Measurements from ENCODE around the gene GJB1.

GRCh38 chrX:71181558-71181909, 41.5 kb upstream of the GJB1 start:
- no peak for TF ChIP-seq POLR2AphosphoS5 (IDR thresholded peaks at IDR 0.05; ENCODE audit: borderline replicate concordance, low read depth, low read length)
- no peak for TF ChIP-seq EZH2 (IDR thresholded peaks at IDR 0.05)

All from SK-N-MC (cell line).